SU-DHL-6 (cell line): ENCODE measurements around the gene PARP12.

Source experiments
- H2AFZ ChIP-seq: fragments of 200-600 bp; sonication (generic); 2 replicates; pipeline ENCODE4 v1.6.1; 2014; ENCODE audit warnings: low read depth, mild to moderate bottlenecking, moderate library complexity, mixed read lengths, antibody characterized with exemption, low read length; ENCODE audit not compliant: severe bottlenecking
- H3F3A ChIP-seq: fragments of 200-600 bp; shearing (Covaris generic); 2 replicates; pipeline ENCODE4 v1.6.0; 2016; ENCODE audit warnings: antibody characterized with exemption, mild to moderate bottlenecking; ENCODE audit not compliant: insufficient read depth
- H3K27ac ChIP-seq: fragments of 200-600 bp; sonication (generic); 2 replicates; pipeline ENCODE4 v1.5.1; 2016; ENCODE audit warnings: low read depth, mild to moderate bottlenecking, low read length, moderate library complexity, mixed read lengths
- H3K27me3 ChIP-seq: fragments of 200-600 bp; sonication (generic), shearing (Covaris generic); 2 replicates; pipeline ENCODE4 v1.6.0; 2014; ENCODE audit warnings: mild to moderate bottlenecking, low read length
- H3K36me3 ChIP-seq: fragments of 200-600 bp; sonication (generic); 2 replicates; pipeline ENCODE4 v1.6.1; 2014; ENCODE audit warnings: mild to moderate bottlenecking, low read length, mixed read lengths
- H3K4me2 ChIP-seq: fragments of 300-600, 200-600 bp; shearing (Covaris generic), sonication (generic); 2 replicates; pipeline ENCODE4 v1.6.0; 2014; ENCODE audit warnings: low read length, low read depth, mild to moderate bottlenecking; ENCODE audit not compliant: poor library complexity, severe bottlenecking
- H3K4me3 ChIP-seq: fragments of 200-600 bp; sonication (generic); 2 replicates; pipeline ENCODE4 v1.5.1; 2014; ENCODE audit warnings: antibody characterized with exemption, low read length, mild to moderate bottlenecking, mixed read lengths; ENCODE audit not compliant: insufficient read depth, poor library complexity, severe bottlenecking
- H3K79me2 ChIP-seq: fragments of 200-600 bp; sonication (generic); 2 replicates; pipeline ENCODE4 v1.6.1; 2014; ENCODE audit warnings: mild to moderate bottlenecking, low read length, moderate library complexity; ENCODE audit not compliant: insufficient read depth
- H3K9ac ChIP-seq: fragments of 200-600 bp; sonication (generic); 2 replicates; pipeline ENCODE4 v1.7.0; 2014; ENCODE audit warnings: mild to moderate bottlenecking, low read length
- H3K9me2 ChIP-seq: fragments of 200-600 bp; sonication (generic); replicated peaks from 2 replicates; pipeline ENCODE4 v1.6.1; 2014; ENCODE audit warnings: low read length; ENCODE audit not compliant: insufficient read depth
- H3K9me3 ChIP-seq: fragments of 200-600 bp; sonication (generic); 2 replicates; pipeline ENCODE4 v1.6.1; 2014; ENCODE audit warnings: low read length, mixed read lengths; ENCODE audit not compliant: insufficient read depth
- H4K20me1 ChIP-seq: fragments of 200-600 bp; sonication (generic); 2 replicates; pipeline ENCODE4 v1.6.1; 2014; ENCODE audit warnings: low read depth, mild to moderate bottlenecking, antibody characterized with exemption, low read length, moderate library complexity, mixed read lengths
- CTCF ChIP-seq: fragments of 200-600 bp; sonication (generic); IDR thresholded peaks from one replicate; pipeline ENCODE4 v1.5.1; 2017; ENCODE audit warnings: antibody characterized with exemption, mild to moderate bottlenecking, low read length, moderate library complexity; ENCODE audit not compliant: insufficient read depth, poor library complexity, severe bottlenecking
- EZH2phosphoT487 ChIP-seq: fragments of 200-600 bp; sonication (generic), shearing (Covaris generic); conservative IDR thresholded peaks from 2 replicates; pipeline ENCODE4 v1.6.1; 2018; ENCODE audit warnings: mild to moderate bottlenecking, antibody characterized with exemption, low read length, moderate library complexity, mixed read lengths

PARP12 gene

DNA sequence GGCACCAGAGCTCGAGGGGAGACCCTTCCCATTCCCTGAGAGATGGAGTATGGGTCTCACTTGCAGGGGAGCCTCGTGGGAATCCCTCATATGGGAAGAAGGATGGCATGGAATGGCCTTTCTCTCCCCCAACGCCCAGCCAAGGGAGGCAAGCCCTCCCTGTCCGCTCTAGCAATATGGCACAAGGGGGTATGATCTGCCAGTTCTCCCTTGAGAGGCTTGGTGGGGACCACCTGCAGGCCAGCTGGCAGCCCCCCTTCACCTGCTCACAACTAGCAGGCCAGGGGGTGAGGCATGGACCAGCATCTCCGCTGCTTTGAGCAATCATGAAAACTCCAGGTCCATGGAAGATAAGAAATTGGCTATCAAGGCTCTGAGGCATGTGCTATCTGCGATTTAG is 70.8 kb downstream of the PARP12 start:
- Histone ChIP-seq H3K27me3 (no peaks in the 10 kb centered on the region; the same call in 1 of the 2 replicates), H3K4me3 (no peak overlapping the region), H3K9ac (no peak overlapping the region), H3K36me3 (no peaks in the 10 kb centered on the region), H3K79me2 (no peaks in the 10 kb centered on the region), H3F3A (no peaks in the 10 kb centered on the region), H3K9me3 (no peaks in the 10 kb centered on the region), H2AFZ (no peak overlapping the region), H3K4me2 (no peak overlapping the region), H3K9me2 (no peaks in the 10 kb centered on the region), H3K27ac (no peak overlapping the region), H4K20me1 (no peaks in the 10 kb centered on the region)
- TF ChIP-seq EZH2phosphoT487 (no peak), CTCF (no peak)

GRCh38 chr7:139991269-139991666 is 71.5 kb downstream of the PARP12 start:
- no peak overlapping the region for H2AFZ ChIP-seq
- no peaks in the 10 kb centered on the region for H4K20me1 ChIP-seq
- H3K27ac ChIP-seq = no peak overlapping the region
- TF ChIP-seq CTCF (no peak), EZH2phosphoT487 (no peak)
- no peaks in the 10 kb centered on the region for H3K36me3 ChIP-seq
- no peak overlapping the region for H3K9ac ChIP-seq
- no peaks in the 10 kb centered on the region for H3F3A ChIP-seq
- no peak overlapping the region for H3K4me2 ChIP-seq
- H3K4me3 ChIP-seq = no peak overlapping the region
- no peaks in the 10 kb centered on the region for H3K79me2 ChIP-seq
- H3K9me2 ChIP-seq = no peaks in the 10 kb centered on the region
- H3K27me3 ChIP-seq = no peaks in the 10 kb centered on the region; the same call in 1 of the 2 replicates
- no peaks in the 10 kb centered on the region for H3K9me3 ChIP-seq

DNA sequence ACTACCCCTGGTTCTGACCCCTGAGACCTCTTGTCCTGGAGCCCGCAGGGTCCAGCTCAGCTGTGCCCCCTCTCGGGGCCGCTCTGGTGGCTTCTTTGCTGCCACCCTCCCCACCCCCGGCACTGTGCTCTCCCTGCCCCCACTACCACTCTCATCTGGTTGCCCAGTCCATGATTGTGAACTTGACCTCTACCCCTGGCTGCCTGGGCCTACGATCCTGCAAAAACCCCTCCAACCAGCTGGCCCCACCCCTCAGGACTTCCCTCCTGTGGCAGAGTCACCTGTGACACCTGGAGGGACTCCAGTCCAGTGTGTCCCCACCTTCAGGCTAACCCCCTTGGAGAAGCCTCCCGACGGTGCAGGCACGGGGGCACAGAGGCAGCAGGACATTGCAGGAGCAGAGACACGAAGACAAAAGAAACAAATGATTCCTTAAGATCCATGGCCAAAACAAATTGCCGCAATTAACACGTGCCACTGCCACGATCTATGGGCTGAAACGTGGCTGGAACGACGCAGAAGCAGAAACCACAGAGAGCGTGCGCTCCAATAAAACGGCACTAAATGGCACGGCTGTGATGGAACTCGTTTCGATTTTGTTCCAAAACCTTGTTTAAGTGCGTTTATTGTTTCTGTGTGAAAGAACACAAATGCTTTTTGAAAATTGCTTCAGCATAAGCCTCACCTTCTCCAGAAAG is 72.0 kb downstream of the PARP12 start:
- no peaks in the 10 kb centered on the region for H3K9me2 ChIP-seq
- no peak overlapping the region for H3K4me3 ChIP-seq
- H4K20me1 ChIP-seq = no peaks in the 10 kb centered on the region
- H2AFZ ChIP-seq = no peak overlapping the region
- H3K27ac ChIP-seq = no peak overlapping the region
- no peak overlapping the region for H3K9ac ChIP-seq
- no peaks in the 10 kb centered on the region for H3K36me3 ChIP-seq
- H3K79me2 ChIP-seq = no peaks in the 10 kb centered on the region
- H3F3A ChIP-seq = no peaks in the 10 kb centered on the region
- TF ChIP-seq CTCF (no peak), EZH2phosphoT487 (no peak)
- H3K4me2 ChIP-seq = no peak overlapping the region
- no peaks in the 10 kb centered on the region for H3K9me3 ChIP-seq
- H3K27me3 ChIP-seq = no peaks in the 10 kb centered on the region; the same call in 1 of the 2 replicates
